OCI-LY1 (cell line): ENCODE measurements around the gene DAP.

Source experiments
- CTCF ChIP-seq: fragments of 200-600 bp; sonication (generic), shearing (Covaris generic); IDR thresholded peaks from 2 replicates; pipeline ENCODE4 v1.5.1; 2017; ENCODE audit warnings: mild to moderate bottlenecking, antibody characterized with exemption, low read length, moderate library complexity, mixed read lengths
- EZH2 ChIP-seq: fragments of 200-600 bp; sonication (generic), shearing (Covaris generic); IDR thresholded peaks from 2 replicates; pipeline ENCODE4 v1.8.0; 2017; ENCODE audit warnings: borderline replicate concordance, mixed run types, mild to moderate bottlenecking, antibody characterized with exemption, low read length, moderate library complexity, mixed read lengths

- TF ChIP-seq CTCF (no peak), EZH2 (no peak)
These were observed 726 bp downstream of the DAP start for GRCh38 chr5:10760096-10760920.
